ENCODE data around the gene OARD1.
"Not testable (repeated sequence)": the region's sequence is repeated elsewhere in the genome, so short reads cannot be mapped to it uniquely, and the experiment has no call there.

Gene OARD1

DNA sequence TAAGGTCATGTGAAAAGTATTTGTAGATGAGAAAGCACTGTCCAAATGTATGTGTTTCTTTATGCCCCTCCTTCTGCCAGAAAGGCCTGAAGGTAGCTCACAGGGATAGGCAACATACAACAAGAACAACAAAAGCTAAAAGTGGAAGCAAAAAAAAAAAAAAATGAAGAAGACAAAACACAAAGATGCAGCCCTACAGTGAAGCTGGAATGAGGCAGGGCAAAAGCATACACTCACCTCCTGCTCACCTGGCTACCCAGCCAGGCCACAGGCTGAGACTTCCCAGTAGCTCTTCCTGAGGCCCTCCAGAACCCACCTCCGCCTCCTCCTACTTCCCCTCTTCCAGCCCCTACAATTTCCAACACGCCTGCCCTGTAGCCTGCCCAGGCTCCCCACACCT lies 35.6 kb downstream of the OARD1 start:
- intact Hi-C loops (cut with DNase I), result no loop called here
- no peak for DNase-seq

DNA sequence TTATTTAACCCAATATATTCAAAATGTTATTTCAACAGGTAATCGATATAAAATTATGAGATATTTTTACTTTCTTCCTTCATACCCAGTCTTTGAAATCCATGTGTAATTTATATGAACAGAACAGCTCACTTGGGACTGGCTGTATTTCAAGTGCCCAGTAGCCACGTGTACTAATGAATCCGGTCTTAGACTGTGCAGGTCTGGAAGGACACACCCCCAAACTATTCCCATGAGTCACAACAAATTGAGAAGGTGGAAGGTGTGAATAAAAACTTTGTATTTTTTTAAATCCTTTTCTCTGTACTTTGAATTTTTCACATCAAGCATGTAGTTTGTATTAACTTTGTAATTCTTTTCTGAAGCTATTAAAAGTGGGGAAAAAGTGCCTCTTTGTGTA lies 36.0 kb downstream of the OARD1 start:
- no peak for DNase-seq
- intact Hi-C loops (cut with DNase I), result no loop called here

DNA sequence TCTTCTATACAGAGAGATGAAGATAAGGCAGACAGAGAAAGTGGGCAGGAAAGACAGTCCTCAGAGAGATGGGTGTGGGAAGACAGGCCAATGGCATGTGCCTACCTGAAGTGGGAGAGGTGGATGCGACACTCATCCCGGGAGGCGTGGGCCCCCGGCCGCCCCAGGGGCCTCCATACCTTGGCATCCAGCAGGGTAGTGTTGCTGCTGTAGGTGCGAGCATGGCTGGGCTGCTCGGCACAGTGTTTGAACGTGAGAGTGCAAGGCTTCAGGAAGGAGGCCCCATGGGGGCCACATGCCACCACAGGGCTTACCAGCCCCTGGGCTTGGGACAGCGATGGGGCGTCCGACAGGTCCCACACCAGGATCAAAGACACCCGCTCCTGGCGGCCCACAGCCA lies 38.4 kb downstream of the OARD1 start:
- DNase-seq, result no peak
- intact Hi-C loops (cut with DNase I), result no loop called here

DNA sequence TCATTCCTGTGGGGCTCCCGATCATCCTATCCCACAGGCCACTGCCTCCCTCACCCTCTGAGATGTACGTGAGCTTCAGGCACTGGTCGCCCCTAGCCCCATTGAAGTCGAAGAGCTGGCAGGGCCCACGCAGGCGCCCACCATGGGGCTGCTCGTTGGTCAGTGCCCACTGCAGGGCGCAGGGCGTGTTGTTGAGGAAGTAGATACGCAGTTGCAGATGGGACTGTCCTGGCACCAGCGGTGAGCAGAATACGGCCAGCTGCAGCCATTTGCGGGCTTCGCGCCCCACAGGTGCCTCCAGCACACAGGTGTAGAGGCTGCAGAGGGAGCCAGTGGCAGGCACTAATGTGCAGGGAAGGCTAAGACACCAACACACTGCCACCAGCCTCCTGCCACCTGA lies 39.3 kb downstream of the OARD1 start:
- intact Hi-C loops (cut with DNase I), result no loop called here
- DNase-seq, result no peak

DNA sequence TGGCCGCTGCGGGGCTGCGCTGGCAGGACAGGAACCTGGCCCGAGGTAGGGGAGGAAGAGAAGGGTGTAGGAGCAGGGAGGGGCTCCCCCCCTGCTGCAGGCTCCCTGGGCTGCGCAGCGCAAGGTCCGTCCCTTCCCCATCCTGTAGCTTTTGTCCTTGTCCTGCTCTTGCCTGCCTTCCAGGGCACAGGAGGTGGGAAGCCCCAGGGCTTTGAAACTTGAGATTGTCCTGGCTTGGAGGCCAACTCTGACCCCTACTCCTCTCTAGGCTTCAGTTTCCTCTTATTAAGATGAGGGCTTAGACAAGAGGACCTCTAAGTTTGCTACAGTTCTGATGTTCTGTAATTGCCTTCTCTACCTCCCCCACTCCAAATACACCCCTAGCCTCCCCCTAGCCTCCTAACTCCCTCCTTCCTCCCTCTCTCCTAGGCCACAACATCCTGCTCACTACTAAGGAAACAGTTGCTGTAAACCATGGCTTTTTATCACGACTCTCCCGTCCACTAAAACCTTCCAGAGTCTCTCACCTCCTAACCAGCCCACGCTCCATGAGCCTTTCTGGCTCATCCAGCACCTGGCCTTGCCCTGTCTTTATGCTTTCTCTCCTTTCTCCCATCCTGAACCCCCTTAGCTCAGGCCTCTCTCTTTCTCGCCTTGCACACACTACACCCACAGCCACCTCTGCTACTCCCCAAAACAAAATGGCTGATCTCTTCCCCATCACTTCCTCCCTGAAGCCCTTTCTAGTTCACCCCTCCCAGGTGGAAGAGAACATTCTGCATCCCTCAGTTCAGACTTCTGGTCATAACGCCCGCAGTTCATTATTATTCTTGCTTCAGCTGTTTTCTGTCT lies 43.4 kb downstream of the OARD1 start:
- no peak for DNase-seq
- intact Hi-C loops (cut with DNase I), result no loop called here

DNA sequence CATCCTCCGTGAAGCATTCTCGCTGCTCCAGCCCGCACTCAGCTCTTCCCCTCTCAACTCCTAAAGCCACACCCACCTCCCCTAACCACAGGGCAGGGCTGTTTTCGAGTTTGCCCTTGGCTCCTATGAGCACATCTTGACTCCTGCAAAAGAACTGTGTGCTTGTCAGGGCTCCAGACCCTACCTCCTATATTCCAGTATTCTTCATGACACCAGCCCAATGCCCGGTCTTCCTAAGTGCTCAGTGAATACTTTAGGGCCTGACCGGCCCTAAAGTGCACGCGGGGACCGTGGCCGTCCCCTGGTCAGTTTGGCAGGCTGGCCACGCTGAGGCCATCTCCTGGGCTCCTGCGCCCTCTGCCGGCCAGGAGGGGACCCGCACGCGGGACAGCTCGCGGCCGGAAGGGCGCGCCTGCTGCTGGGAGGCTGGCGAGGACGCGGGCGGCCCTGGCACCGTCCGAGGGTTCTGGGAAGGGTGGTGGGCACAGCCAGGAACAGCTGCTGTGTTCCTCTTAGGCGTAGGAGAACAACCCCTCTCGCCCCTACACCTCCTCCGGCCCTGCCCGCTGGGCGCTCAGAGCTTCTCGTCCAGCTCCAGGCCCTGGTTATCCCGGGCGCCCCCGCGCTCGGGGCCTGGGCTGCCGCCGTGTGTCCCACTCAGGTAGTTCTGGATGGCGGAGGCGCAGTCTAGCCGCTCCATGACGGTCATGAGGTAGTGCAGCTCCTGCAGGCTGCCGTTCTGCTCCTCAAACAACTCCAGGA lies 44.2 kb downstream of the OARD1 start:
- intact Hi-C loops (cut with DNase I), result no loop called here

DNA sequence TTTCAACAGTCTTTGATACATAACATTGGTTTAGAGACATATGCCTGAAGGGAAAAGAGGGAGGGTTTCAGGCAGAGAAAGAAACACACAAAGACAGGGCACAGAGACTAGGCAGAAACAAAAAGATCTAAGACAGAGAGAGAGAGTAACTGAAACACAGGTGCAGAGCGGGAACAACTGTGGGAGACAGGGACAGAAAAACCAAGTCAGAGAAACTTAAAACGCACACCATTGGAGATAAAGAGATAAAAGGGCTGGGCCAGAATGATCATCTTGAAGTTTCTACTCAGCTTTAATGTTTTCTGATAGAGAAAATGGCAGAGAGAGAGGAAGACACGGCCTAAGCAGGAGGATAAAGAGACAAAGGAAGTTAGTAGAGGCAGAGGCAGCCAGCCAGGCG lies 44.9 kb downstream of the OARD1 start:
- intact Hi-C loops (cut with DNase I), result no loop called here
- DNase-seq, result no peak

More for the DNA sequence above, 44.2 kb downstream of the OARD1 start:
- peak; percentile 20 to 91 (median 76) for DNase-seq

DNA sequence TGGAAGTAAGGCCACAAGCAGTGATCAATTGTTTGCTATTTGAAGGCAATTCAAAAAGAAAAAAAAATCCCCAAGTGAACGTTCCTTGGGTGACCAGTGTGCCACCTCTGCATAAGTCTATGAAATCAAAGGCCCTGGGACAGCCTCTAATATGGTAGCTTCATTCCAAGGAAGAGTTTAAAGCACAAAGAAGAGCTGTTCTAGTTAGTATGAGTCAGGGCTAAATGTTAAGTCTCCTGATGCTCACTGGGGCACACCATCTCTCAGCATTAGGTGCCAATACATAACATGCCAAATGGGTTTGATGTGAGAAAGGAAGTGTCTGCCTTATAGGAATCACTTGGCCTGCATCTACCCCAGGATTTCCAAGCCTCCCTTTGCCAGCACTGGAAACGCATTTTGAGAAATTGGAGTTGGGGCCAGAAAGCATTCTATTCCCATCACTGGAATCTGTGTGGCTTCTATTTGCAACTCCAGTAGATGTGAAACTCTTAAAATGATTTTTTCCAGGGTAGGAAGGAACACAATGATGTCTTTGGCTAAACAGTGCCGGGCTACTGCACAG lies 46.1 kb downstream of the OARD1 start:
- DNase-seq, result no peak
- intact Hi-C loops (cut with DNase I), result no loop called here

DNA sequence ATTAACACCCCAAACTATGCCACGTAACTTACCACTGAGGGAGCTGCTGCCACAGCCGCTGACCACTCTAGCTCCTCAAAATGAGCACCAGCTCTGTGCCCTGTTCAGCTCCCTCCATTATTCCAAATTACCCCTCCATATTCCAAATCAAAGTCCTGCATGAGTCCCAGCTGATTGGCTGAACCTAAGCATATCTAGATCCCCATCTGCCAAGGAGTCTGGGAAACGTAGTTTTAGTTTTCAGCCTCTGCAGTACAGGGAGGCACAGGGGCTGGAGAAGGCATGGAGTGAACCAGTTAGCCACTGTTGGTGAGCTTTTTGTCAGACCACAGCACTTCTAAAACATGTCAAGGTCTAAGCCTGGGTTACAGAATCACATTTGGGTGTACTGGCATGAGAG lies 49.0 kb downstream of the OARD1 start:
- no peak for DNase-seq

DNA sequence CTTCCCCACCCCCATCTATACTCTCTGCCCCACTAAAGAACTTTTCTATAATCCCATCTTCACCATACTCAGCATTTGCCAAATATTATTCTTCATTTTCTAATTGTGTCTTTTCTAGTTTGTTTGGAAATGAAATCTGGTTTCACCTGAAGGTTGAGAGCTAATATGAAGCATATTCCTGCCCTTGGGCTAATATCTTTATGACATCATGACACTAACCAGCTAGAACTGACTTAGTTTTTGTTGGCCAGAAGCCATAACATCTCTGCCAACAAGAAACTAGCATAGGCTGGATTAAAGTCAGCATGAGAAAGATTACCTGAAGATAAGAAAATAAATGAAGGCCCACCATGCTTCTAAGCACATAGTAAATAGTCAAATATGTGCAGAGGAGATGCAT lies 49.9 kb downstream of the OARD1 start:
- DNase-seq, result no peak
- intact Hi-C loops (cut with DNase I), result no loop called here

More for the DNA sequence above, 49.0 kb downstream of the OARD1 start:
- intact Hi-C loops (cut with DNase I), result no loop called here

DNA sequence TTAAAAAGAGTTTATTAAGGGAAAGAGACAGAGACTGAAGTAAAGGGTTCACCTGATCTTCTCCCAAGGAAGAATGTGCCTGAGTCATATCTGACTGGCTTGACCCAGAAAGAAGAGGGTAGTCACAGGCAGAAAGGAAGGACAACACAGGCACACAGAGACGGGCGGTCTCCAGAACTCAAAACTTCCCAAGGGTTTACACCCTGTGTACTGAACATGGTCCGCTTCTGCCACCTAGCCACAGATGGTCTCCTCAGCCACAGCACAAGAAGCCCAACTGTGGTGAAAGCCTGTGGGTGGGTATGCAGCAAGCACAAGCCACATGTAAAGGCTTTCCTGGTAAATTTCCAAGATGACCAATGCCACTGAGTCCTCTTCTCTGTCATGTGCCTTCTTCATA lies 50.3 kb downstream of the OARD1 start:
- intact Hi-C loops (cut with DNase I), result no loop called here
- DNase-seq, result peak in 11 of 42 donors; percentile 4 to 40 (median 28)

DNA sequence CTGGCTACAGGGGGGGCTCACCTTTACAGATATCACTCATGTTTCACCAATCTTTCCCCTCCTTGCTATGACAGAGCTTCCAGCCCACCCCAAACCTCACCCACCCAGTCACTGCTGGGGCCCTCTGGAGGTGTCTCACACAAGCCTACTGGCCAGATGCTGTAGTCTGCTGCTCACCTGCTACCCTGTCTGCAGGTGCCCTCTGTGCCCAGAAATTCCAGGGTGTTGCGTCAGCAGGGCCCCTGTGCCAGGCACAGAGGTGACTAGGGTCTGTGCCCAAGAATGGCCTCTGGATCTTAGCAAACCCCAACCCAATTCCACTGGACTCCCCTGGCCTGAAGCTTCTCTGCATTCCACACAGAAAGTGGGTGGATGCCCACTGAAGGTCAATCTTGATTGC lies 54.5 kb downstream of the OARD1 start:
- DNase-seq, result no peak
- intact Hi-C loops (cut with DNase I), result no loop called here

DNA sequence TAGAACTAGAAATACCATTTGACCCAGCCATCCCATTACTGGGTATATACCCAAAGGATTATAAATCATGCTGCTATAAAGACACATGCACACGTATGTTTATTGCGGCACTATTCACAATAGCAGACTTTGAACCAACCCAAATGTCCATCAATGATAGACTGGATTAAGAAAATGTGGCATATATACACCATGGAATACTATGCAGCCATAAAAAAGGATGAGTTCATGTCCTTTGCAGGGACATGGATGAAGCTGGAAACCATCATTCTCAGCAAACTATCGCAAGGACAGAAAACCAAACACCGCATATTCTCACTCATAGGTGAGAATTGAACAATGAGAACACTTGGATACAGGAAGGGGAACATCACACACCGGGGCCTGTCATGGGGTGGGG lies 56.3 kb downstream of the OARD1 start:
- intact Hi-C loops (cut with DNase I); DNase-seq: not testable (repeated sequence)

DNA sequence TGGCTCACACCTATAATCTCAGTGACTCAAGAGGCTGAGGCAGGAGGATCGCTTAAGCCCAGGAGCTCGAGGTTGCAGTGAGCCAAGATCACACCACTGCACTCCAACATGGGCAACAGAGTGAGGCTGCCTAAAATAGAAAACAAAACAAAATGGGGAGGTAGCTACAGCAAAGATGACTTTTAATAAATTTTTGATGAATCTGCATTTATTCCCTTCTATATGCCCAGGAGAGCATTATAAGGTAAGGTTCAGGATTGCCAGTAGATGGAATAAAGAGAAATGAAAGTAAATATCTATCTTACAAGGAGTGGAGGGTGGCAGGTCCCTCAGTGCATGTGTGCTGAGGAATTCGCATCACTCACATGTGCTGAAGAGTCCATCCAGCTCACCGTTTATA lies 57.4 kb downstream of the OARD1 start:
- intact Hi-C loops (cut with DNase I), result no loop called here
- DNase-seq, result no peak
